ENCODE data around the gene TMEM154.
A peak's percentile ranks its signal among the peaks of the same experiment; 100 is the strongest.

Gene TMEM154

DNA sequence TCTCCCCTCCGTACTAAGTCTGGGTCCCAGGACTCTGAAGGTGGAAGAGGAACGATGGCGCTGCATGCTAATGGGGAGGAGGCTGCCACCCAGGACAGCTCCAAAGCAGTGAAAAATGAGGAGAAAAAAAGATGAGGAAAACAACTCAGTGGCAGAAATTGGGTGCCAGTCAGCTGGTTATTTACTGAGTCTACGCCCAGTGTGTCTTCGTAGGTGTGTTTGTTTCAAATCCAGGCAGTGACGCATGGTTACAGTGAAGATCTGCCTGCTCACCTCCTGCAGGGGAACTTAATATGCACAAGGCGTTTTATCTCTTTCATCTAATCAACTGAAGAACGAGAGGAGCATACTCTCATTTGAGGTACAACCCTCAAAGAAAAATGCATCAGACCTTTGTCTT, 73.0 kb downstream of the TMEM154 start:
- TF ChIP-seq, protein P1, sequence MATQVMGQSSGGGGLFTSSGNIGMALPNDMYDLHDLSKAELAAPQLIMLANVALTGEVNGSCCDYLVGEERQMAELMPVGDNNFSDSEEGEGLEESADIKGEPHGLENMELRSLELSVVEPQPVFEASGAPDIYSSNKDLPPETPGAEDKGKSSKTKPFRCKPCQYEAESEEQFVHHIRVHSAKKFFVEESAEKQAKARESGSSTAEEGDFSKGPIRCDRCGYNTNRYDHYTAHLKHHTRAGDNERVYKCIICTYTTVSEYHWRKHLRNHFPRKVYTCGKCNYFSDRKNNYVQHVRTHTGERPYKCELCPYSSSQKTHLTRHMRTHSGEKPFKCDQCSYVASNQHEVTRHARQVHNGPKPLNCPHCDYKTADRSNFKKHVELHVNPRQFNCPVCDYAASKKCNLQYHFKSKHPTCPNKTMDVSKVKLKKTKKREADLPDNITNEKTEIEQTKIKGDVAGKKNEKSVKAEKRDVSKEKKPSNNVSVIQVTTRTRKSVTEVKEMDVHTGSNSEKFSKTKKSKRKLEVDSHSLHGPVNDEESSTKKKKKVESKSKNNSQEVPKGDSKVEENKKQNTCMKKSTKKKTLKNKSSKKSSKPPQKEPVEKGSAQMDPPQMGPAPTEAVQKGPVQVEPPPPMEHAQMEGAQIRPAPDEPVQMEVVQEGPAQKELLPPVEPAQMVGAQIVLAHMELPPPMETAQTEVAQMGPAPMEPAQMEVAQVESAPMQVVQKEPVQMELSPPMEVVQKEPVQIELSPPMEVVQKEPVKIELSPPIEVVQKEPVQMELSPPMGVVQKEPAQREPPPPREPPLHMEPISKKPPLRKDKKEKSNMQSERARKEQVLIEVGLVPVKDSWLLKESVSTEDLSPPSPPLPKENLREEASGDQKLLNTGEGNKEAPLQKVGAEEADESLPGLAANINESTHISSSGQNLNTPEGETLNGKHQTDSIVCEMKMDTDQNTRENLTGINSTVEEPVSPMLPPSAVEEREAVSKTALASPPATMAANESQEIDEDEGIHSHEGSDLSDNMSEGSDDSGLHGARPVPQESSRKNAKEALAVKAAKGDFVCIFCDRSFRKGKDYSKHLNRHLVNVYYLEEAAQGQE (IDR thresholded peaks at IDR 0.05; ENCODE audit: low read depth) = no peak
- TF ChIP-seq TEAD4 (IDR thresholded peaks at IDR 0.05) (no peak), ZBTB7A (IDR thresholded peaks at IDR 0.05; ENCODE audit: low read depth) (no peak), RAD21 (IDR thresholded peaks at IDR 0.05; ENCODE audit: low read depth) (no peak), FOXM1 (IDR thresholded peaks at IDR 0.05; ENCODE audit: borderline replicate concordance, low read depth) (no peak), EP300 (IDR thresholded peaks at IDR 0.05; ENCODE audit: borderline replicate concordance) (no peak), TAF1 (IDR thresholded peaks at IDR 0.05; ENCODE audit: low read depth) (no peak), NFIC (IDR thresholded peaks at IDR 0.05) (no peak), EGR1 (IDR thresholded peaks at IDR 0.05) (no peak), CREB1 (IDR thresholded peaks at IDR 0.05; ENCODE audit: low read depth) (no peak), CEBPB (IDR thresholded peaks at IDR 0.05) (no peak), TCF12 (IDR thresholded peaks at IDR 0.05; ENCODE audit: low read depth) (no peak), YY1 (IDR thresholded peaks at IDR 0.05; ENCODE audit: low read depth) (no peak)
- TF ChIP-seq, protein P2, sequence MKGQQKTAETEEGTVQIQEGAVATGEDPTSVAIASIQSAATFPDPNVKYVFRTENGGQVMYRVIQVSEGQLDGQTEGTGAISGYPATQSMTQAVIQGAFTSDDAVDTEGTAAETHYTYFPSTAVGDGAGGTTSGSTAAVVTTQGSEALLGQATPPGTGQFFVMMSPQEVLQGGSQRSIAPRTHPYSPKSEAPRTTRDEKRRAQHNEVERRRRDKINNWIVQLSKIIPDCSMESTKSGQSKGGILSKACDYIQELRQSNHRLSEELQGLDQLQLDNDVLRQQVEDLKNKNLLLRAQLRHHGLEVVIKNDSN (IDR thresholded peaks at IDR 0.05) = no peak
- TF ChIP-seq, protein P3, sequence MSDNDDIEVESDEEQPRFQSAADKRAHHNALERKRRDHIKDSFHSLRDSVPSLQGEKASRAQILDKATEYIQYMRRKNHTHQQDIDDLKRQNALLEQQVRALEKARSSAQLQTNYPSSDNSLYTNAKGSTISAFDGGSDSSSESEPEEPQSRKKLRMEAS (IDR thresholded peaks at IDR 0.05) = no peak

DNA sequence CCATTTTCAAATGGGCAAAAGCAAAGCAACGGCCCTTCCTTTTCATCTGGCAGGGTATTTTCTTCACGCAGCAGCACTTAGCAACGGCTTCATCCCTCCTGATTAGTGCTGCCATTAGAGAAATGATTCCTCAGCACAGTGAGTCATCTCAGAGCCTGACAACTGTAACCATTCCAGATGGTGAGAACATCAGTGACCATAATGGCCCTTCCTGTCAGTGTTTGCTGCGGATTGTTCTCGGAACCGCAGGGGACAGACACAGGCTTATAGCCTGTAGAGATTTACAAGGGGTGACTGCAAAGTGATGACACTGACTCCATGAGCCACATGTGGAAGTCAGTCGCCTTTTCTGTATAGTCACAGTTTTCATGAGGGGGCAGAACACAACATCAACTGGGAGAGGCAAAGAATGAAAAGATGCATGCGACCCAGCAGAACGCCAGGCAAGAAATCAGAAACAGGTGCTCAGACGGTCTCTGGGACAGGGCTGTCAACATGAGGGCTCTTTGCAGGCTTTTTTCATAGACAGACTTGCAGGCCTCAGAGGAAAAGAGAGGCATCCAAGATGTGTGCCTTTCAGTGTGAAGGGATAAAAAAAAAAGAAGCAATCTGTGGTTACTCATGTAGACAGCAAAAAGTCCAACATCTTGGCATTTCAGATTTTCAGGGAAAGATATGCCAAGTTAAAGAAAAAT, 74.0 kb downstream of the TMEM154 start:
- TF ChIP-seq ZBTB7A (IDR thresholded peaks at IDR 0.05; ENCODE audit: low read depth) (no peak), EGR1 (IDR thresholded peaks at IDR 0.05) (no peak), TCF12 (IDR thresholded peaks at IDR 0.05; ENCODE audit: low read depth) (no peak), CEBPB (IDR thresholded peaks at IDR 0.05) (no peak), TAF1 (IDR thresholded peaks at IDR 0.05; ENCODE audit: low read depth) (no peak), TEAD4 (IDR thresholded peaks at IDR 0.05) (no peak), CREB1 (IDR thresholded peaks at IDR 0.05; ENCODE audit: low read depth) (no peak), EP300 (IDR thresholded peaks at IDR 0.05; ENCODE audit: borderline replicate concordance) (no peak)
- TF ChIP-seq, protein P3 (IDR thresholded peaks at IDR 0.05) = no peak
- TF ChIP-seq, protein P1 (IDR thresholded peaks at IDR 0.05; ENCODE audit: low read depth) = no peak

DNA sequence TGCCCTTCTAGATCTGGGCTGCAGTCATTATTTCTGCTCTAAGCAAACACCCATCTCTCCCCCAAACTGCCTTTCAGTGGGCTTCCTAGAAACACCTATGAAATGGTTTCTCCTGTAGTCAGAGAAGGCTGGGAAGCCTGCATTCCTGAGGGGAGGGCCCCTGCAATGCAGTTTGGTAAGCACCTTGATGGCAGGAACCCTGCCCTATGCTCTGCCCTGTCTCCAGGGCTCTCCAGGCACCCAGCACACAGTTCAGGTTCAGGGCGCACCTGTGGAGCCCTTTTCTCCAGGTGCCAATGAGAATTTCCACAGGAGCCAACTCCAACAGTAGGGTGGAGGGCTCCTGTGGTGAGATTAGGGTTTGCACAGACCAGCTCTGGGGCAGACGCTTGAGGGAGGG, 74.8 kb downstream of the TMEM154 start:
- TF ChIP-seq TEAD4 (IDR thresholded peaks at IDR 0.05) = peak; percentile 67
- TF ChIP-seq, protein P3 (IDR thresholded peaks at IDR 0.05) = no peak

DNA sequence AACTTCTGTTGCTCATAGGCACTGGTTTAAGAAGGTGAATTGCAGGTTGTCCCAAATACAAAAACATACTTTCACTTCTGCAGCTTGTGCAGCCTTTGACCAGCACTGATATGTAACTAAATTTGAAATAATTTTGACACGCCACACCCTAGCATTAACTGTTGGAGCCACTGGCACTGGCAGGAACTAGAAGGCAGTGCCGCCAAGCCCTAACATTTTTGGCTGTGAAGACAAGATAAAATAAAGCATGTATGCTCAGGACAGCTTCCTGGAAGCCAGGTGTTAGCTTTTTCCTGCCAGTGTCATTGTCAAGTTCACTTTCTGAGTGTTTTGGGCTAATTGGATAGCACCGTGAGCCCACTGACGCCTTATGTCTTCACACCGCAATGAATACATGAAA, 78.6 kb downstream of the TMEM154 start:
- TF ChIP-seq CEBPB (IDR thresholded peaks at IDR 0.05) (no peak), TEAD4 (IDR thresholded peaks at IDR 0.05) (no peak), CREB1 (IDR thresholded peaks at IDR 0.05; ENCODE audit: low read depth) (no peak), TAF1 (IDR thresholded peaks at IDR 0.05; ENCODE audit: low read depth) (no peak), TCF12 (IDR thresholded peaks at IDR 0.05; ENCODE audit: low read depth) (no peak)
- TF ChIP-seq, protein P2 (IDR thresholded peaks at IDR 0.05) = no peak
- TF ChIP-seq, protein P3 (IDR thresholded peaks at IDR 0.05) = no peak

DNA sequence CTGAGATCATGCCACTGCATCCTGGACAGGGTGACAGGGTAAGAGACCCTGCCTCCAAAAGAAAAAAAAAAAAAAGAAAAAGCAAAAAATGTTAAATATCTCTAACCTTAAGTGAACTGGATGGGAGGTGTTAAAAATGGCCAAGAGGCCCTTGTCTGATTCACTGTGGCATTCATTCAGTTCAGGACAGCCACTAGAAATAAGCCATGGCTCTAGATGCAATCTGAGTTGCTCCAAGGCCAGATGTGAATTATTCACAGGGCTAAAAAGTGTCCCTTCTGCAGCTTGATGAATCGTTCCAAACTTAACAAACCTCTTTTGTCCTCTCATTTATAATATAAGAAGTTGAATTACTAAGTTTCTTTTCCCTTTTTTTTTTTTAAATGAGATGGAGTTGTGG, 80.2 kb downstream of the TMEM154 start:
- no peak for TF ChIP-seq EP300 (IDR thresholded peaks at IDR 0.05; ENCODE audit: borderline replicate concordance)
- TF ChIP-seq CEBPB (IDR thresholded peaks at IDR 0.05) = no peak
- TF ChIP-seq TAF1 (IDR thresholded peaks at IDR 0.05; ENCODE audit: low read depth) = no peak
- no peak for TF ChIP-seq EGR1 (IDR thresholded peaks at IDR 0.05)

DNA sequence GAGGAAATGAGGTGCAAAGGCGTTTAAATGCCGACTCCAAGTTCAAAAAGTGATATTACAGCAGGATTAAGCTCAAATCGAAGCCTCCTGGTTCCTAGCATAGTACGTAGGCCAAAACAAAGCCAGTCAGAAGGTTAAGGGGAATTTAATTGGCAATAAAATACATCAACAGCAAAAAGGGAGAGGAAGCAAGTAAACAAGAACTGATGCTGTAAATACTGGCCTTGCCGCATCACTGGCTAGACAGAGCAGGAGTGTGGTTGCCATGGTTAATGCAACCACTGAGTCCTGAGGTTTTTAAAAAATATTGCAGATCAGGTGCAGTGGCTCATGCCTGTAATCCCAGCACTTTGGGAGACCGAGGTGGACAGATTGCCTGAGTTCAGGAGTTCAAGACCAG, 80.7 kb downstream of the TMEM154 start:
- no peak for TF ChIP-seq CEBPB (IDR thresholded peaks at IDR 0.05)
- TF ChIP-seq, protein P3 (IDR thresholded peaks at IDR 0.05) = no peak
- no peak for TF ChIP-seq YY1 (IDR thresholded peaks at IDR 0.05; ENCODE audit: low read depth)
- no peak for TF ChIP-seq TCF12 (IDR thresholded peaks at IDR 0.05; ENCODE audit: low read depth)
- no peak for TF ChIP-seq CREB1 (IDR thresholded peaks at IDR 0.05; ENCODE audit: low read depth)
- TF ChIP-seq EP300 (IDR thresholded peaks at IDR 0.05; ENCODE audit: borderline replicate concordance) = no peak
- TF ChIP-seq, protein P2 (IDR thresholded peaks at IDR 0.05) = no peak
- TF ChIP-seq ZBTB7A (IDR thresholded peaks at IDR 0.05; ENCODE audit: low read depth) = no peak

Measured in Ishikawa (cell line).